DND-41 (cell line): ENCODE measurements around the gene SMG5.

Source experiments
- ATAC-seq: fragments of 200-7000 bp; cut with Tn5 transposase; 3 replicates; pipeline ENCODE4 v1.9.1; 2021; ENCODE audit warnings: low read depth; ENCODE audit not compliant: insufficient read depth
- DNase-seq: peaks from one replicate; pipeline ENCODE4 v3.0.0-alpha.2; 2020
- H2AFZ ChIP-seq: 2 replicates; pipeline ENCODE4 v1.6.0; 2012; ENCODE audit warnings: low read depth, low read length
- H3K27ac ChIP-seq: 2 replicates; pipeline ENCODE4 v1.5.1; 2012; ENCODE audit warnings: low read length, inconsistent platforms
- H3K27me3 ChIP-seq: fragments of 200-600 bp; sonication (generic); 2 replicates; pipeline ENCODE4 v1.6.0; 2012; ENCODE audit warnings: low read length, mild to moderate bottlenecking, inconsistent platforms; ENCODE audit not compliant: insufficient read depth, poor library complexity
- H3K36me3 ChIP-seq: 2 replicates; pipeline ENCODE4 v1.5.1; 2012; ENCODE audit warnings: low read length, inconsistent platforms; ENCODE audit not compliant: insufficient read depth
- H3K4me1 ChIP-seq: 2 replicates; pipeline ENCODE4 v1.5.1; 2012; ENCODE audit warnings: mild to moderate bottlenecking, low read length; ENCODE audit not compliant: insufficient read depth
- H3K4me2 ChIP-seq: 2 replicates; pipeline ENCODE4 v1.6.0; 2012; ENCODE audit warnings: mild to moderate bottlenecking, moderate library complexity, low read length, inconsistent platforms; ENCODE audit not compliant: insufficient read depth
- H3K4me3 ChIP-seq, 2 experiments: fragments of 200-600 bp in 1 of 2; shearing (Covaris generic) in 1 of 2; 2 replicates each; pipeline ENCODE4 v1.5.1; 2012 to 2016; ENCODE audit warnings: inconsistent platforms in 2 of 2, low read length in 2 of 2, mild to moderate bottlenecking in 2 of 2, low read depth in 1 of 2, moderate library complexity in 1 of 2
- H3K79me2 ChIP-seq: 2 replicates; pipeline ENCODE4 v1.6.0; 2012; ENCODE audit warnings: low read length, inconsistent platforms; ENCODE audit not compliant: insufficient read depth
- H3K9ac ChIP-seq: 2 replicates; pipeline ENCODE4 v1.6.0; 2012; ENCODE audit warnings: low read depth, mild to moderate bottlenecking, inconsistent platforms, low read length, moderate library complexity
- H3K9me3 ChIP-seq: 2 replicates; pipeline ENCODE4 v1.5.1; 2012; ENCODE audit warnings: low read length, moderate library complexity, mild to moderate bottlenecking, inconsistent platforms; ENCODE audit not compliant: insufficient read depth, severe bottlenecking
- H4K20me1 ChIP-seq: 2 replicates; pipeline ENCODE4 v1.6.0; 2012; ENCODE audit warnings: low read length; ENCODE audit not compliant: insufficient read depth
- CTCF ChIP-seq: IDR thresholded peaks from 2 replicates; pipeline ENCODE4 v1.5.1; 2012; ENCODE audit warnings: borderline replicate concordance, low read length, moderate library complexity, mild to moderate bottlenecking; ENCODE audit not compliant: poor library complexity, severe bottlenecking; ENCODE audit errors: extremely low read depth
- EZH2 ChIP-seq: IDR thresholded peaks from 3 replicates; pipeline ENCODE4 v1.6.1; 2012; ENCODE audit warnings: borderline replicate concordance, low read depth, mild to moderate bottlenecking, moderate library complexity, low read length, inconsistent platforms; ENCODE audit not compliant: severe bottlenecking

SMG5 gene

DNA sequence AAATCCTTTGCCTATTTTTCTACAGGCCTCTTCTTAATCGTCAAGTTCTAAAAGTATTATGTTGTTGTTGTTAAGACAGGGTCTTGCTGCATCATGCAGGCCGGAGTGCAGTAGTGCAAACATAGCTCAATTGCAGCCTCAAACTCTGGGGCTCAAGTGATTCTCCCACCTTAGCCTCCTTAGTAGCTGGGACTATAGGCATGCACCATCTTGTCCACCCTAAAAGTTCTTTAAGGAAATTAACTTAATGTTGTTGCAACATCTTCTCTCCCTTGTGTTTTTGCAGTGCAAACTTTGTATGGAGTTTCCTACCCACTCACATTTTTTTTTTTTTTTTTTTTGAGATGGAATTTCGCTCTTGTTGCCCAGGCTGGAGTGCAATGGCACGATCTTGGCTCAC is 20.6 kb upstream of the SMG5 start:
- H3K4me1 ChIP-seq, result no peaks in the 10 kb centered on the region
- H4K20me1 ChIP-seq, result no peaks in the 10 kb centered on the region
- no peaks in the 10 kb centered on the region for H3K79me2 ChIP-seq
- peaks cover 23% of the 10 kb centered on the region for H3K36me3 ChIP-seq
- H3K9me3 ChIP-seq, result no peaks in the 10 kb centered on the region
- ATAC-seq (no peak), DNase-seq (no peak)
- no peak overlapping the region for H3K4me2 ChIP-seq
- H3K27me3 ChIP-seq, result no peaks in the 10 kb centered on the region
- TF ChIP-seq EZH2 (no peak), CTCF (no peak)
- no peak overlapping the region for H3K9ac ChIP-seq
- no peak overlapping the region for H3K4me3 ChIP-seq
- no peak overlapping the region for H3K27ac ChIP-seq
- no peak overlapping the region for H2AFZ ChIP-seq

DNA sequence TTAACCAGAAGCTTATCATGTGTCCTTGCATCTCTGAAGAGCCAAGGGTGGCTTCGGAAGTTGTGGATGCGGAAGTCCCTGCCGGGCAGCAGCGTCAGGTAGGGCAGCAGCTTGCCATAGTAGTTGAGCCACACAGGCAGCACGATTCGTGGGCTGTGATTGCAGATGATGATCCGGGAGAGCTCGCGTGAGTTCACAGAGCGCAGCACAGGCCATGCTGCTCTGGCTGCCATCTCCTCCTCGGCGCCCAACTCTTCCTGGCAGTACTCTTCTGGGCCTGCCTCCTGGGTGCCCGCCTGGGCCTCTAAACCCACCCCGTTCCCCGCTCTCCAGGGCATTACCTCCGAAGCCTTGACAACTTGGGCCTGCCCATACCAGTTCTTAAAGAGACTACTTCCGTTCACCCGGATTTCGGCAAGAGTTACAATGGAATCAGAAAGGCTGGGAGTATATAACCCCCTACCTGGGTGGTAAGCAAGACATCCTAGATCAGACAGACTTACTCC is 16.3 kb upstream of the SMG5 start, which contains the start of gene VHLL:
Gene VHLL (minus strand): TSS at position 456 of the 506 bp plus-strand sequence. CDS start 118 bp downstream, at position 338.
- TF ChIP-seq EZH2 (no peak), CTCF (no peak)
- ATAC-seq, result no peak
- H3K27me3 ChIP-seq, result no peaks in the 10 kb centered on the region

GRCh38 chr1:156295391-156295947 is 12.8 kb upstream of the SMG5 start, which contains the start of gene GLMP:
GLMP (minus strand) TSS chr1:156295679; CDS start chr1:156295645, 34 bp downstream.
- H3K27ac ChIP-seq, result peak within 1 kb of the TSS; percentile 62

More for the DNA sequence above, 16.3 kb upstream of the SMG5 start, which contains the start of gene VHLL:
- Histone ChIP-seq H3K4me3 (no peak within 1 kb of the TSS), H3K4me2 (no peak within 1 kb of the TSS), H3K36me3 (peaks cover 3% of the 10 kb centered on the region; the same call in 1 of the 2 replicates), H3K9ac (no peak within 1 kb of the TSS), H3K27ac (no peak within 1 kb of the TSS), H4K20me1 (no peaks in the 10 kb centered on the region), H3K4me1 (peaks cover 17% of the 10 kb centered on the region), H2AFZ (no peak within 1 kb of the TSS), H3K9me3 (no peaks in the 10 kb centered on the region), H3K79me2 (peaks cover 9% of the 10 kb centered on the region)
- DNase-seq, result no peak

More at GRCh38 chr1:156295391-156295947, 12.8 kb upstream of the SMG5 start, which contains the start of gene GLMP:
- Histone ChIP-seq H3K9ac (peak within 1 kb of the TSS; percentile 65), H2AFZ (peak within 1 kb of the TSS; percentile 89), H3K4me3 (peak within 1 kb of the TSS; percentile 54 to 75; a peak in 3 of 4 replicates), H3K9me3 (no peaks in the 10 kb centered on the region), H3K36me3 (peaks cover 23% of the 10 kb centered on the region), H3K27me3 (no peaks in the 10 kb centered on the region), H4K20me1 (no peaks in the 10 kb centered on the region), H3K4me2 (peak within 1 kb of the TSS; percentile 89), H3K79me2 (peaks cover 9% of the 10 kb centered on the region), H3K4me1 (peaks cover 17% of the 10 kb centered on the region)
- TF ChIP-seq EZH2 (no peak), CTCF (no peak)
- ATAC-seq, result peak; percentile 85
- peak; percentile 64 for DNase-seq
